GM21360 (cell line): ENCODE results near the gene OS9.
"Not testable (repeated sequence)": the region's sequence is repeated elsewhere in the genome, so short reads cannot be mapped to it uniquely, and the experiment has no call there.

Experiments
- ATAC-seq: cut with Tn5 transposase; IDR thresholded peaks from one replicate; pipeline ENCODE4 v1.9.1; 2021; ENCODE audit warnings: mild to moderate bottlenecking, moderate library complexity; ENCODE audit not compliant: unreplicated experiment

Gene OS9

GRCh38 chr12:57694459-57695019, 607 bp downstream of the OS9 start:
- ATAC-seq, result no peak

GRCh38 chr12:57695770-57696432, 2.0 kb downstream of the OS9 start:
- ATAC-seq, result no peak

GRCh38 chr12:57697076-57697475, 3.1 kb downstream of the OS9 start:
- ATAC-seq, result no peak

GRCh38 chr12:57698414-57698813, 4.5 kb downstream of the OS9 start:
- no peak for ATAC-seq

- ATAC-seq, result no peak
Observed at GRCh38 chr12:57700317-57700716, 6.4 kb downstream of the OS9 start.

- no peak for ATAC-seq
Observed at GRCh38 chr12:57707250-57707649, 13.3 kb downstream of the OS9 start.

- no peak for ATAC-seq
Observed at GRCh38 chr12:57708296-57708695, 14.4 kb downstream of the OS9 start.

GRCh38 chr12:57712701-57713100, 18.8 kb downstream of the OS9 start:
- ATAC-seq, result no peak

GRCh38 chr12:57713209-57713608, 19.3 kb downstream of the OS9 start:
- ATAC-seq, result no peak

- ATAC-seq, result not testable (repeated sequence)
Observed at GRCh38 chr12:57715036-57715748, 21.3 kb downstream of the OS9 start.

GRCh38 chr12:57715786-57716185, 21.9 kb downstream of the OS9 start:
- no peak for ATAC-seq

- no peak for ATAC-seq
Observed at GRCh38 chr12:57716305-57716704, 22.4 kb downstream of the OS9 start.

- ATAC-seq, result no peak
Observed at GRCh38 chr12:57717131-57717530, 23.2 kb downstream of the OS9 start.

- ATAC-seq, result no peak
Observed at GRCh38 chr12:57717846-57718640, 24.1 kb downstream of the OS9 start.

- no peak for ATAC-seq
Observed at GRCh38 chr12:57718641-57719528, 25.0 kb downstream of the OS9 start.

- ATAC-seq, result no peak
Observed at GRCh38 chr12:57719777-57720605, 26.1 kb downstream of the OS9 start.

GRCh38 chr12:57720606-57721595, 27.0 kb downstream of the OS9 start:
- ATAC-seq, result no peak

- ATAC-seq, result not testable (repeated sequence)
Observed at GRCh38 chr12:57721846-57722608, 28.1 kb downstream of the OS9 start.
